HFFc6 (cell line): ENCODE data around the gene SPTLC1. TPM values are rescaled to one million over a fixed set of nuclear protein-coding genes. Genes with fewer than 3 reads are reported as not detected.

Source experiments
- DNase-seq: peaks from one replicate; pipeline ENCODE4 v3.0.0-alpha.2; 2018
- H3K27ac Mint-ChIP-seq: 2 replicates; pipeline ENCODE4 v1.8.0; 2020; ENCODE audit warnings: mild to moderate bottlenecking, mixed read lengths
- H3K27me3 Mint-ChIP-seq: 2 replicates; pipeline ENCODE4 v1.8.0; 2021; ENCODE audit warnings: mild to moderate bottlenecking, moderate library complexity, mixed read lengths; ENCODE audit not compliant: insufficient read depth
- H3K36me3 Mint-ChIP-seq: 2 replicates; pipeline ENCODE4 v1.8.0; 2021; ENCODE audit warnings: low read depth, mixed read lengths
- H3K4me1 Mint-ChIP-seq: 2 replicates; pipeline ENCODE4 v1.8.0; 2020; ENCODE audit warnings: low read depth, mixed read lengths
- H3K4me3 Mint-ChIP-seq: 2 replicates; pipeline ENCODE4 v1.8.0; 2020; ENCODE audit warnings: mild to moderate bottlenecking, moderate library complexity, mixed read lengths
- H3K9me3 Mint-ChIP-seq: 2 replicates; pipeline ENCODE4 v1.8.0; 2020; ENCODE audit warnings: mild to moderate bottlenecking, mixed read lengths
- total RNA-seq, 6 experiments: library from RNA; stranded (reverse); fragmentation: NEBNext Ultra II Directional; extraction: Animal tissue kit (Norgen Biotek cat#: 25700); gene quantifications; 2 replicates in 1 of 6; 3 replicates in 5 of 6; pipeline ENCODE4 v1.2.3, GENCODE V29; 2021
- TF ChIP-seq, protein P1 (sequence below): fragments of 200-600 bp; sonication (generic); IDR thresholded peaks from 2 replicates; pipeline ENCODE4 v1.5.0; 2021; ENCODE audit warnings: antibody characterized with exemption, mild to moderate bottlenecking

SPTLC1 gene
- total RNA-seq, 6 experiments from 2014 or later: 56.2 to 67.2 (median 63.5) TPM

- no peak overlapping the region for H3K27ac Mint-ChIP-seq
Measured at GRCh38 chr9:92061184-92061583, 54.0 kb downstream of the SPTLC1 start.

GRCh38 chr9:92059661-92060060, 55.6 kb downstream of the SPTLC1 start:
- TF ChIP-seq, protein P1, sequence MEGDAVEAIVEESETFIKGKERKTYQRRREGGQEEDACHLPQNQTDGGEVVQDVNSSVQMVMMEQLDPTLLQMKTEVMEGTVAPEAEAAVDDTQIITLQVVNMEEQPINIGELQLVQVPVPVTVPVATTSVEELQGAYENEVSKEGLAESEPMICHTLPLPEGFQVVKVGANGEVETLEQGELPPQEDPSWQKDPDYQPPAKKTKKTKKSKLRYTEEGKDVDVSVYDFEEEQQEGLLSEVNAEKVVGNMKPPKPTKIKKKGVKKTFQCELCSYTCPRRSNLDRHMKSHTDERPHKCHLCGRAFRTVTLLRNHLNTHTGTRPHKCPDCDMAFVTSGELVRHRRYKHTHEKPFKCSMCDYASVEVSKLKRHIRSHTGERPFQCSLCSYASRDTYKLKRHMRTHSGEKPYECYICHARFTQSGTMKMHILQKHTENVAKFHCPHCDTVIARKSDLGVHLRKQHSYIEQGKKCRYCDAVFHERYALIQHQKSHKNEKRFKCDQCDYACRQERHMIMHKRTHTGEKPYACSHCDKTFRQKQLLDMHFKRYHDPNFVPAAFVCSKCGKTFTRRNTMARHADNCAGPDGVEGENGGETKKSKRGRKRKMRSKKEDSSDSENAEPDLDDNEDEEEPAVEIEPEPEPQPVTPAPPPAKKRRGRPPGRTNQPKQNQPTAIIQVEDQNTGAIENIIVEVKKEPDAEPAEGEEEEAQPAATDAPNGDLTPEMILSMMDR: no peak
- no peak overlapping the region for H3K27ac Mint-ChIP-seq
- no peak for DNase-seq
- no peaks in the 10 kb centered on the region for H3K27me3 Mint-ChIP-seq
- peaks cover 4% of the 10 kb centered on the region for H3K4me1 Mint-ChIP-seq
- peaks cover 67% of the 10 kb centered on the region for H3K36me3 Mint-ChIP-seq
- peaks cover 20% of the 10 kb centered on the region for H3K9me3 Mint-ChIP-seq
- H3K4me3 Mint-ChIP-seq: no peak overlapping the region

More at GRCh38 chr9:92061184-92061583, 54.0 kb downstream of the SPTLC1 start:
- no peak overlapping the region for H3K4me3 Mint-ChIP-seq
- peaks cover 67% of the 10 kb centered on the region for H3K36me3 Mint-ChIP-seq
- H3K27me3 Mint-ChIP-seq: no peaks in the 10 kb centered on the region
- H3K4me1 Mint-ChIP-seq: peaks cover 10% of the 10 kb centered on the region
- DNase-seq: no peak
- TF ChIP-seq, protein P1: no peak
- H3K9me3 Mint-ChIP-seq: peaks cover 20% of the 10 kb centered on the region

DNA sequence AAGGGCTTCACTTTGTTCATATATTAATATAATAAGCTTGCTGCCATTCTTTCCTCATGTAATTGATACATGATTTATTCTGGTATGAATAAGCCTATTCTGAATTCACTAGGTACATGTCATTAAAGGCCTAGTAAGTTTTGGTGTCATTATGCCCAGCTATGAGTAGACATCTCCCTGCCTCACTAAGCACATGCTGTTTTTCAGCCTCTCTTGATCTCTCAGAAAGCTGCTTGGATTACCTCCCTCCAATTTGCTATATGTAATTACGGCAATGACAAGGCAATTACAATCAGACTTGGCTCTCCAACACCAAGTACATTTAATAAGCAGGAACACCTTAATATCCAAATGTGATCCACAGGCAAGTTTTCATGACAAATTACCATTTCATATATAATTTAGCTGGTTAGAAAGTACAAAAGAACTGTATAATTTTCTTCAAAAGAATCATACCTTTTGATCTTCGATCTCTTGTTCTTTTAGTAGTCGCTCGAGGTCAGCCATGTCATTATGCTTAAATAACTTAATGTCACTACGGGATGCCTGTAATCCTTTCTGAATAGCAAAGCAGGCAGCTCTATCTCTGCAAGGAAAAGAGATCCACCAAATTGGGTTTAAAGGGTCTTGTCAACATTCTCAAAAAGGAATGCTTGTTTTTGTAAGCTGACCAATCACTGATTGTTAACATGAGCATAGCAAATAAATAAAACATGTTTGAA, 56.3 kb downstream of the SPTLC1 start:
- H3K27ac Mint-ChIP-seq: no peak overlapping the region
- no peak for DNase-seq
- H3K4me3 Mint-ChIP-seq: no peak overlapping the region
- TF ChIP-seq, protein P1: no peak
- H3K27me3 Mint-ChIP-seq: no peaks in the 10 kb centered on the region
- H3K36me3 Mint-ChIP-seq: peaks cover 68% of the 10 kb centered on the region
- H3K4me1 Mint-ChIP-seq: no peaks in the 10 kb centered on the region
- peaks cover 18% of the 10 kb centered on the region for H3K9me3 Mint-ChIP-seq

DNA sequence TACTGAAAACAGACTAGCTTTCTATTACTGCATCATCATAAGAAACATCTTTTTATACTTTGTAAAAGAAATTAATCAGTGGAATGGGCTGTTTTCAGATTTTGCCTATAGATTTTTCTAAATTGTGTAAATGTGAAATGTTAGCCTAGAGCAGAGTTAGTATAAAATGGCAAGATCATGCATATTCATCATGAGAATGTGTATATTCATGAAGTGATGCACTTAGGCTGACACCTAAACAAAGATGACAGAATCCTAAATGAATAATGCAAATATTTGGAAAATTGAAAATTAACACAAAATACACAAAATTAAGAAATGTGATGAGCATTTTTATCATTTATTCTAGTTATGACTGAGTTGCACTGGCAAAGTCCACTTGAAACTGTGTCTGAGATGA, 57.2 kb downstream of the SPTLC1 start:
- Mint-ChIP-seq H3K4me3 (no peak overlapping the region), H3K4me1 (no peaks in the 10 kb centered on the region), H3K9me3 (peaks cover 13% of the 10 kb centered on the region), H3K27ac (no peak overlapping the region), H3K27me3 (no peaks in the 10 kb centered on the region), H3K36me3 (peaks cover 68% of the 10 kb centered on the region)
- TF ChIP-seq, protein P1: no peak
- no peak for DNase-seq

DNA sequence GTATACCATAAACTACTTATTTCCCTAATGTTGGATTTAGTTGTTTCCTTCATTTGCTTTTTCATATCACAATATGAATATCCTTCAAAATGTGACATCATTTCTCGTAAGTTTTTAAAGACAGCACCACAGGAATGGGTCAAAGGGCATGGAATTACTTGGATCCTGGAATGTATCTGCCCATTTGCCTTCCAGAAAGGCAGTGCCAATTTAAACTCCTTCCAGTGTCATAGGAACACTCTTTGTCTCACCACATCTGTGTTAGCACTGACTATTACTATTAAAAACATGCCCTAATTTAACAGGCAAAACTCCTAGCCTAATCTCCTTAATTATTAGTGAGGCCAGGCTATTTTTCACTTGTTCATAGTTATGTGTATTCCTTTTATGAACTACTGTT, 58.0 kb downstream of the SPTLC1 start:
- H3K4me1 Mint-ChIP-seq: no peaks in the 10 kb centered on the region
- H3K27me3 Mint-ChIP-seq: no peaks in the 10 kb centered on the region
- peaks cover 68% of the 10 kb centered on the region for H3K36me3 Mint-ChIP-seq
- no peak overlapping the region for H3K27ac Mint-ChIP-seq
- no peak overlapping the region for H3K4me3 Mint-ChIP-seq
- TF ChIP-seq, protein P1: no peak
- DNase-seq: no peak
- peaks cover 5% of the 10 kb centered on the region for H3K9me3 Mint-ChIP-seq
